BJ (cell line): ENCODE measurements around the gene CDC5L. TPM values are rescaled to one million over a fixed set of nuclear protein-coding genes. Genes with fewer than 3 reads are reported as not detected.

ENCODE experiments used
- CTCF ChIA-PET: fragments of 350-600 bp; formaldehyde crosslinking; extraction: SDS; loops from one replicate; lab custom pipeline; 2021; ENCODE audit warnings: antibody characterized with exemption, inconsistent platforms; lab: Yijun Ruan, JAX
- POLR2A ChIA-PET: fragments of 300-600 bp; sonication (Branson Sonifier 250); formaldehyde crosslinking; extraction: SDS; loops from one replicate; lab custom pipeline; 2021; ENCODE audit warnings: antibody characterized with exemption; lab: Charles Lee
- DNase-seq: peaks from one replicate; pipeline ENCODE4 v3.0.0-alpha.2; 2011; ENCODE audit warnings: low read depth
- H3K27me3 ChIP-seq: 2 replicates; pipeline ENCODE4 v1.6.0; 2011; ENCODE audit warnings: low read length; ENCODE audit not compliant: control insufficient read depth, insufficient read depth
- H3K36me3 ChIP-seq: 2 replicates; pipeline ENCODE4 v1.5.1; 2011; ENCODE audit warnings: low read length; ENCODE audit not compliant: control insufficient read depth, insufficient read depth
- H3K4me3 ChIP-seq: 2 replicates; pipeline ENCODE4 v1.5.1; 2011; ENCODE audit warnings: low read depth, mild to moderate bottlenecking, control low read depth, low read length
- CTCF ChIP-seq: IDR thresholded peaks from 2 replicates; pipeline ENCODE4 v1.5.1; 2011; ENCODE audit warnings: low read depth, mild to moderate bottlenecking, control low read depth, inconsistent platforms, low read length, moderate library complexity; ENCODE audit not compliant: insufficient read depth
- polyA plus RNA-seq: library from polyadenylated mRNA; depleted of rRNA; stranded (reverse); fragments of >200 nt; gene quantifications from 2 replicates; pipeline ENCODE4 v1.2.3, GENCODE V29; 2011

The CDC5L gene
- polyA plus RNA-seq, 1 experiment, result 7.6 TPM

GRCh38 chr6:44395501-44395900 lies 8.0 kb downstream of the CDC5L start:
- Histone ChIP-seq H3K36me3 (peaks cover 13% of the 10 kb centered on the region), H3K4me3 (no peak overlapping the region), H3K27me3 (no peaks in the 10 kb centered on the region)
- ChIA-PET CTCF (no interaction called here), POLR2A (no interaction called here)
- no peak for DNase-seq
- no peak for TF ChIP-seq CTCF

GRCh38 chr6:44396968-44397367 lies 9.5 kb downstream of the CDC5L start:
- Histone ChIP-seq H3K36me3 (peaks cover 12% of the 10 kb centered on the region), H3K4me3 (no peak overlapping the region), H3K27me3 (no peaks in the 10 kb centered on the region)
- ChIA-PET CTCF (no interaction called here), POLR2A (no interaction called here)
- TF ChIP-seq CTCF, result no peak
- DNase-seq, result no peak

GRCh38 chr6:44397424-44398164 lies 10.1 kb downstream of the CDC5L start:
- ChIA-PET CTCF (interaction anchor here (0.8 kb wide), 1 partner anchor 12 kb away, joined by 3 read pairs; no protein-coding TSS in a partner anchor), POLR2A (no interaction called here)
- Histone ChIP-seq H3K27me3 (no peaks in the 10 kb centered on the region), H3K36me3 (peaks cover 12% of the 10 kb centered on the region), H3K4me3 (no peak overlapping the region)
- TF ChIP-seq CTCF, result no peak
- no peak for DNase-seq

- Histone ChIP-seq H3K4me3 (no peak overlapping the region), H3K36me3 (peaks cover 9% of the 10 kb centered on the region; the same call in 1 of the 2 replicates), H3K27me3 (no peaks in the 10 kb centered on the region)
- POLR2A ChIA-PET, result no interaction called here
- TF ChIP-seq CTCF, result no peak
- CTCF ChIA-PET, result interaction anchor here (1.2 kb wide), 1 partner anchor 32 kb away, joined by 4 read pairs; no protein-coding TSS in a partner anchor
- no peak for DNase-seq
These were observed 12.5 kb downstream of the CDC5L start for GRCh38 chr6:44399991-44400390.

- ChIA-PET POLR2A (no interaction called here), CTCF (interaction anchor here (1.1 to 1.2 kb wide), 3 partner anchors 9 to 31 kb away, joined by 3 to 4 read pairs (median 3); no protein-coding TSS in a partner anchor)
- Histone ChIP-seq H3K27me3 (no peaks in the 10 kb centered on the region), H3K4me3 (no peak overlapping the region), H3K36me3 (peaks cover 9% of the 10 kb centered on the region; the same call in 1 of the 2 replicates)
- TF ChIP-seq CTCF, result no peak
- DNase-seq, result no peak
These were observed 13.1 kb downstream of the CDC5L start for GRCh38 chr6:44400572-44400971.
